HepG2 (cell line): Measurements from ENCODE around the gene TECPR1. TPM values are rescaled to one million over a fixed set of nuclear protein-coding genes. Genes with fewer than 3 reads are reported as not detected.

Source experiments
- CBX2 ChIP-seq, 2 experiments: fragments of 200-600 bp in 1 of 2; sonication (generic); formaldehyde crosslinking in 1 of 2; IDR thresholded peaks; 2 replicates each; pipeline versions ENCODE4 v1.7.0 to v1.8.1; 2018 to 2022; ENCODE audit warnings: low read depth in 2 of 2, low read length in 1 of 2, mild to moderate bottlenecking in 1 of 2, missing genetic modification reagents in 1 of 2
- DPF2 ChIP-seq: sonication (generic); formaldehyde crosslinking; IDR thresholded peaks from 2 replicates; pipeline ENCODE4 v1.4.0; 2020; ENCODE audit warnings: mild to moderate bottlenecking, low read depth, missing genetic modification reagents, borderline replicate concordance
- MTA3 ChIP-seq: sonication (generic); formaldehyde crosslinking; IDR thresholded peaks from 2 replicates; pipeline ENCODE4 v1.4.0; 2020; ENCODE audit warnings: missing genetic modification reagents
- RBAK ChIP-seq: sonication (generic); formaldehyde crosslinking; IDR thresholded peaks from 2 replicates; pipeline ENCODE4 v1.5.1; 2020; ENCODE audit warnings: mild to moderate bottlenecking, missing genetic modification reagents
- TCF7L2 ChIP-seq: IDR thresholded peaks from 2 replicates; pipeline ENCODE4 v1.6.1; 2011; ENCODE audit warnings: mild to moderate bottlenecking, low read depth, low read length, moderate library complexity
- ZFYVE20 ChIP-seq: sonication (generic); formaldehyde crosslinking; IDR thresholded peaks from 2 replicates; pipeline ENCODE4 v1.8.0; 2023; ENCODE audit warnings: low read depth, mild to moderate bottlenecking, moderate library complexity, missing genetic modification reagents, borderline replicate concordance
- ZSCAN29 ChIP-seq: sonication (generic); formaldehyde crosslinking; conservative IDR thresholded peaks from 2 replicates; pipeline ENCODE4 v1.4.0; 2020; ENCODE audit warnings: mild to moderate bottlenecking, missing genetic modification reagents
- polyA plus RNA-seq, 8 experiments: library from polyadenylated mRNA; depleted of rRNA in 3 of 8; stranded (reverse) in 7 of 8; unstranded in 1 of 8; fragments of >200 nt; fragmentation: Illumina TruSeq in 4 of 8; extraction: Trizol in 4 of 8; gene quantifications; 2 replicates each; pipeline versions ENCODE4 v1.2.1 to v1.2.3, GENCODE V29; 2011 to 2016; ENCODE audit warnings: low read depth in 4 of 8, missing spikeins in 1 of 8, mixed read lengths in 1 of 8; ENCODE audit not compliant: insufficient read depth in 1 of 8
- total RNA-seq, 5 experiments: library from RNA; depleted of rRNA; stranded (reverse); fragments of >200 nt; fragmentation: Illumina TruSeq; extraction: Trizol; gene quantifications; 2 replicates each; pipeline ENCODE4 v1.2.3, GENCODE V29; 2016; ENCODE audit warnings: low read depth in 1 of 5
- TF ChIP-seq, protein P1 (sequence below), 2 experiments: fragments of 450-650 bp in 1 of 2; sonication (generic) in 1 of 2; formaldehyde crosslinking in 1 of 2; IDR thresholded peaks; 2 replicates each; pipeline versions ENCODE4 v1.6.1 to v1.8.0; 2016 to 2022; ENCODE audit warnings: antibody characterized with exemption in 1 of 2, mild to moderate bottlenecking in 1 of 2, missing genetic modification reagents in 1 of 2
- TF ChIP-seq, protein P2 (sequence below): IDR thresholded peaks from 2 replicates; pipeline ENCODE4 v1.6.1; 2016; ENCODE audit warnings: low read depth, missing genetic modification reagents, missing compliant biosample characterization
- TF ChIP-seq, protein P3 (sequence below): sonication (generic); formaldehyde crosslinking; IDR thresholded peaks from 2 replicates; pipeline ENCODE4 v1.8.1; 2023; ENCODE audit warnings: mild to moderate bottlenecking, moderate library complexity, missing genetic modification reagents

Gene TECPR1
- total and polyA plus RNA-seq, 2 of the 13 experiments (the other 11 are each of a cell fraction or from before 2014, with no cell fraction given) = 2.3 to 6.3 TPM

DNA sequence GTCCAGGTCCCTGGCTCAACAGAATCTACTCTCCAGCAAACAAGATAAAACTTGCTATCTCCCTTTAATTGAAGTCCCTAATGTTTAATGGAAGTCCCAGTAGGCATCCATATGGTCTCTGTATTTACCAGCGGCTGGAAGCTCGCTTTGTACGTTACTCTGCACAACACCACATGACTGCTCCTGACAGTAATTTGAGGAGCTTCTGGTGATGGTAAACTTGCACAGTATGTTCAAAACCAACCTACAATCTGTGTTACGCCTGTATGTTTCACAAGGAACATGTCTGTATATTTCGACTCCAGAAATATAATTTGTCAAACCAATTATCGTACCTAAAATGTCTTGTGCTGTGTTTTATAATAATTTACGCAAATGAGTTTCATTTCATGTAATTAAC is 4.4 kb upstream of the TECPR1 start (continued):
- TF ChIP-seq, protein P1, sequence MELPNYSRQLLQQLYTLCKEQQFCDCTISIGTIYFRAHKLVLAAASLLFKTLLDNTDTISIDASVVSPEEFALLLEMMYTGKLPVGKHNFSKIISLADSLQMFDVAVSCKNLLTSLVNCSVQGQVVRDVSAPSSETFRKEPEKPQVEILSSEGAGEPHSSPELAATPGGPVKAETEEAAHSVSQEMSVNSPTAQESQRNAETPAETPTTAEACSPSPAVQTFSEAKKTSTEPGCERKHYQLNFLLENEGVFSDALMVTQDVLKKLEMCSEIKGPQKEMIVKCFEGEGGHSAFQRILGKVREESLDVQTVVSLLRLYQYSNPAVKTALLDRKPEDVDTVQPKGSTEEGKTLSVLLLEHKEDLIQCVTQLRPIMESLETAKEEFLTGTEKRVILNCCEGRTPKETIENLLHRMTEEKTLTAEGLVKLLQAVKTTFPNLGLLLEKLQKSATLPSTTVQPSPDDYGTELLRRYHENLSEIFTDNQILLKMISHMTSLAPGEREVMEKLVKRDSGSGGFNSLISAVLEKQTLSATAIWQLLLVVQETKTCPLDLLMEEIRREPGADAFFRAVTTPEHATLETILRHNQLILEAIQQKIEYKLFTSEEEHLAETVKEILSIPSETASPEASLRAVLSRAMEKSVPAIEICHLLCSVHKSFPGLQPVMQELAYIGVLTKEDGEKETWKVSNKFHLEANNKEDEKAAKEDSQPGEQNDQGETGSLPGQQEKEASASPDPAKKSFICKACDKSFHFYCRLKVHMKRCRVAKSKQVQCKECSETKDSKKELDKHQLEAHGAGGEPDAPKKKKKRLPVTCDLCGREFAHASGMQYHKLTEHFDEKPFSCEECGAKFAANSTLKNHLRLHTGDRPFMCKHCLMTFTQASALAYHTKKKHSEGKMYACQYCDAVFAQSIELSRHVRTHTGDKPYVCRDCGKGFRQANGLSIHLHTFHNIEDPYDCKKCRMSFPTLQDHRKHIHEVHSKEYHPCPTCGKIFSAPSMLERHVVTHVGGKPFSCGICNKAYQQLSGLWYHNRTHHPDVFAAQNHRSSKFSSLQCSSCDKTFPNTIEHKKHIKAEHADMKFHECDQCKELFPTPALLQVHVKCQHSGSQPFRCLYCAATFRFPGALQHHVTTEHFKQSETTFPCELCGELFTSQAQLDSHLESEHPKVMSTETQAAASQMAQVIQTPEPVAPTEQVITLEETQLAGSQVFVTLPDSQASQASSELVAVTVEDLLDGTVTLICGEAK (IDR thresholded peaks at IDR 0.05) = no peak
- TF ChIP-seq, protein P1 (CRISPR knock-in tag; IDR thresholded peaks at IDR 0.05) = no peak
- TF ChIP-seq DPF2 (no peak), ZSCAN29 (CRISPR knock-in tag) (no peak), RBAK (CRISPR knock-in tag) (no peak), MTA3 (CRISPR knock-in tag) (no peak), TCF7L2 (no peak), CBX2 (IDR thresholded peaks at IDR 0.05; ENCODE audit: low read depth, low read length) (no peak), CBX2 (CRISPR knock-in tag; IDR thresholded peaks at IDR 0.05; ENCODE audit: low read depth) (no peak), ZFYVE20 (CRISPR knock-in tag) (no peak)
- TF ChIP-seq, protein P2, sequence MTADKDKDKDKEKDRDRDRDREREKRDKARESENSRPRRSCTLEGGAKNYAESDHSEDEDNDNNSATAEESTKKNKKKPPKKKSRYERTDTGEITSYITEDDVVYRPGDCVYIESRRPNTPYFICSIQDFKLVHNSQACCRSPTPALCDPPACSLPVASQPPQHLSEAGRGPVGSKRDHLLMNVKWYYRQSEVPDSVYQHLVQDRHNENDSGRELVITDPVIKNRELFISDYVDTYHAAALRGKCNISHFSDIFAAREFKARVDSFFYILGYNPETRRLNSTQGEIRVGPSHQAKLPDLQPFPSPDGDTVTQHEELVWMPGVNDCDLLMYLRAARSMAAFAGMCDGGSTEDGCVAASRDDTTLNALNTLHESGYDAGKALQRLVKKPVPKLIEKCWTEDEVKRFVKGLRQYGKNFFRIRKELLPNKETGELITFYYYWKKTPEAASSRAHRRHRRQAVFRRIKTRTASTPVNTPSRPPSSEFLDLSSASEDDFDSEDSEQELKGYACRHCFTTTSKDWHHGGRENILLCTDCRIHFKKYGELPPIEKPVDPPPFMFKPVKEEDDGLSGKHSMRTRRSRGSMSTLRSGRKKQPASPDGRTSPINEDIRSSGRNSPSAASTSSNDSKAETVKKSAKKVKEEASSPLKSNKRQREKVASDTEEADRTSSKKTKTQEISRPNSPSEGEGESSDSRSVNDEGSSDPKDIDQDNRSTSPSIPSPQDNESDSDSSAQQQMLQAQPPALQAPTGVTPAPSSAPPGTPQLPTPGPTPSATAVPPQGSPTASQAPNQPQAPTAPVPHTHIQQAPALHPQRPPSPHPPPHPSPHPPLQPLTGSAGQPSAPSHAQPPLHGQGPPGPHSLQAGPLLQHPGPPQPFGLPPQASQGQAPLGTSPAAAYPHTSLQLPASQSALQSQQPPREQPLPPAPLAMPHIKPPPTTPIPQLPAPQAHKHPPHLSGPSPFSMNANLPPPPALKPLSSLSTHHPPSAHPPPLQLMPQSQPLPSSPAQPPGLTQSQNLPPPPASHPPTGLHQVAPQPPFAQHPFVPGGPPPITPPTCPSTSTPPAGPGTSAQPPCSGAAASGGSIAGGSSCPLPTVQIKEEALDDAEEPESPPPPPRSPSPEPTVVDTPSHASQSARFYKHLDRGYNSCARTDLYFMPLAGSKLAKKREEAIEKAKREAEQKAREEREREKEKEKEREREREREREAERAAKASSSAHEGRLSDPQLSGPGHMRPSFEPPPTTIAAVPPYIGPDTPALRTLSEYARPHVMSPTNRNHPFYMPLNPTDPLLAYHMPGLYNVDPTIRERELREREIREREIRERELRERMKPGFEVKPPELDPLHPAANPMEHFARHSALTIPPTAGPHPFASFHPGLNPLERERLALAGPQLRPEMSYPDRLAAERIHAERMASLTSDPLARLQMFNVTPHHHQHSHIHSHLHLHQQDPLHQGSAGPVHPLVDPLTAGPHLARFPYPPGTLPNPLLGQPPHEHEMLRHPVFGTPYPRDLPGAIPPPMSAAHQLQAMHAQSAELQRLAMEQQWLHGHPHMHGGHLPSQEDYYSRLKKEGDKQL = no peak
- TF ChIP-seq, protein P3, sequence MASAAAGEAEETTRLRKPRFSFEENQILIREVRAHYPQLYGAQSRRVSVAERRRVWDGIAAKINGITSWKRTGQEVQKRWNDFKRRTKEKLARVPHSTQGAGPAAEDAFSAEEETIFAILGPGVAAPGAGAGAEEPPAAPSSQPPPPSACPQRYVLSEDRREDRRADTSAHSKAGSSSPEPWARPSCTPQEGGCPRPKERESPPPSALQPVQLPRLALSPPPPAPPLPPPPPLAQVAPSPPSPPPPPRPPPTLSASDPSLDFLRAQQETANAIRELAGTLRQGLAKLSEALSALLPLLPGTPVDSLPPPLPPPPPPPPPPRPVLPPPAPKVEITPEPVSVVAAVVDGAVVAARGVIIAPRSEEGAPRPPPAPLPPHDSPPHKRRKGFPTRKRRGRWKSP (CRISPR knock-in tag) = no peak
